Measurements from ENCODE around the gene KRTCAP3. TPM values are rescaled to one million over a fixed set of nuclear protein-coding genes. Genes with fewer than 3 reads are reported as not detected.

KRTCAP3 gene
- total and polyA plus RNA-seq, 9 of the 15 experiments (the other 6 are each of a cell fraction or from before 2014, with no cell fraction given), result 0.24 to 1.4 (median 0.73) TPM

GRCh38 chr2:27489498-27490397 is 47.6 kb downstream of the KRTCAP3 start, which contains the start of gene IFT172 (continued):
- TF ChIP-seq ZNF407 (IDR thresholded peaks at IDR 0.05; ENCODE audit: low read depth) (no peak), JUN (IDR thresholded peaks at IDR 0.05; ENCODE audit: borderline replicate concordance, low read depth, low read length) (peak; percentile 69; the same call in 1 of the 2 replicates), JUN (CRISPR knock-in tag; IDR thresholded peaks at IDR 0.05; ENCODE audit: borderline replicate concordance) (no peak), CHD7 (IDR thresholded peaks at IDR 0.05; ENCODE audit: low read depth, low read length) (no peak)
